ENCODE data around the gene GFOD2.

Gene GFOD2

DNA sequence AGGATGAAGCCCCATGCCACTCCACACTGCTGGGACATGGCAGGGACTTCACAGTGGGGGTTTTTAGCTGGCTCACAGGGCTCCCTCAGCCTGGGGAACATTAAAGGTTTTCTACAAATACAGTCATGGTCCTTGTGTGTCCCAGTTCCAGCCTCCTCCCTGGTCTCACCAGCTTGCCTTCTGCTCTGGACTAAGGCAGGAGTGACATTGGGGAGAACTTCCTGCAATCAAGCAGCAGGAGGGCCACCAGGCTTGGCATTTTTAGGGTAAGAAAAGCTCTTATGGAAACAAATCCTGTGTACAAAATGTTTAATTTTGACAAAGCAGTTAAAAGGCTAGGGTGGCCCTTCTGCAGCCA, 56.5 kb downstream of the GFOD2 start:
- H3K79me2 ChIP-seq (ENCODE audit: insufficient read depth, low read length), result peaks cover 12% of the 10 kb centered on the region; the same call in 1 of the 2 replicates
- H3K9ac ChIP-seq (ENCODE audit: low read depth, low read length, poor library complexity, severe bottlenecking), result no peak overlapping the region
- H4K20me1 ChIP-seq (ENCODE audit: insufficient read depth, low read length, poor library complexity, severe bottlenecking), result peaks cover 22% of the 10 kb centered on the region
- no peaks in the 10 kb centered on the region for H3F3A ChIP-seq (ENCODE audit: low read depth)
- H3K4me1 ChIP-seq (ENCODE audit: insufficient read depth, low read length, poor library complexity, severe bottlenecking), result peaks cover 18% of the 10 kb centered on the region
- H2AFZ ChIP-seq (ENCODE audit: low read length), result no peak overlapping the region
- H3K36me3 ChIP-seq (ENCODE audit: insufficient read depth, low read length), result peaks cover 5% of the 10 kb centered on the region; the same call in 1 of the 2 replicates
- no peaks in the 10 kb centered on the region for H3K27me3 ChIP-seq (ENCODE audit: insufficient read depth, low read length, poor library complexity, severe bottlenecking)
- H3K4me2 ChIP-seq (ENCODE audit: low read depth, low read length, poor library complexity, severe bottlenecking), result no peak overlapping the region
- H3K4me3 ChIP-seq (ENCODE audit: low read length, poor library complexity, severe bottlenecking), result no peak overlapping the region
- no peak for TF ChIP-seq CTCF (conservative IDR thresholded peaks at IDR 0.05; ENCODE audit: low read length)
- TF ChIP-seq EZH2phosphoT487 (IDR thresholded peaks at IDR 0.05; ENCODE audit: borderline replicate concordance), result no peak
- no peaks in the 10 kb centered on the region for H3K9me2 ChIP-seq (replicated peaks; ENCODE audit: low read depth, low read length)
- no peaks in the 10 kb centered on the region for H3K9me3 ChIP-seq (ENCODE audit: insufficient read depth, low read depth, low read length)

GRCh38 chr16:67661886-67662652, 57.0 kb downstream of the GFOD2 start:
- Histone ChIP-seq H3K9me2 (replicated peaks; ENCODE audit: low read depth, low read length) (no peaks in the 10 kb centered on the region), H3K4me2 (ENCODE audit: low read depth, low read length, poor library complexity, severe bottlenecking) (no peak overlapping the region), H3K36me3 (ENCODE audit: insufficient read depth, low read length) (peaks cover 10% of the 10 kb centered on the region; the same call in 1 of the 2 replicates), H4K20me1 (ENCODE audit: insufficient read depth, low read length, poor library complexity, severe bottlenecking) (peaks cover 22% of the 10 kb centered on the region), H2AFZ (ENCODE audit: low read length) (no peak overlapping the region), H3K79me2 (ENCODE audit: insufficient read depth, low read length) (peaks cover 12% of the 10 kb centered on the region; the same call in 1 of the 2 replicates), H3K9me3 (ENCODE audit: insufficient read depth, low read depth, low read length) (no peaks in the 10 kb centered on the region), H3F3A (ENCODE audit: low read depth) (no peaks in the 10 kb centered on the region), H3K4me3 (ENCODE audit: low read length, poor library complexity, severe bottlenecking) (no peak overlapping the region), H3K4me1 (ENCODE audit: insufficient read depth, low read length, poor library complexity, severe bottlenecking) (peaks cover 12% of the 10 kb centered on the region), H3K27me3 (ENCODE audit: insufficient read depth, low read length, poor library complexity, severe bottlenecking) (no peaks in the 10 kb centered on the region), H3K9ac (ENCODE audit: low read depth, low read length, poor library complexity, severe bottlenecking) (no peak overlapping the region)
- no peak for TF ChIP-seq EZH2phosphoT487 (IDR thresholded peaks at IDR 0.05; ENCODE audit: borderline replicate concordance)
- no peak for TF ChIP-seq CTCF (conservative IDR thresholded peaks at IDR 0.05; ENCODE audit: low read length)

DNA sequence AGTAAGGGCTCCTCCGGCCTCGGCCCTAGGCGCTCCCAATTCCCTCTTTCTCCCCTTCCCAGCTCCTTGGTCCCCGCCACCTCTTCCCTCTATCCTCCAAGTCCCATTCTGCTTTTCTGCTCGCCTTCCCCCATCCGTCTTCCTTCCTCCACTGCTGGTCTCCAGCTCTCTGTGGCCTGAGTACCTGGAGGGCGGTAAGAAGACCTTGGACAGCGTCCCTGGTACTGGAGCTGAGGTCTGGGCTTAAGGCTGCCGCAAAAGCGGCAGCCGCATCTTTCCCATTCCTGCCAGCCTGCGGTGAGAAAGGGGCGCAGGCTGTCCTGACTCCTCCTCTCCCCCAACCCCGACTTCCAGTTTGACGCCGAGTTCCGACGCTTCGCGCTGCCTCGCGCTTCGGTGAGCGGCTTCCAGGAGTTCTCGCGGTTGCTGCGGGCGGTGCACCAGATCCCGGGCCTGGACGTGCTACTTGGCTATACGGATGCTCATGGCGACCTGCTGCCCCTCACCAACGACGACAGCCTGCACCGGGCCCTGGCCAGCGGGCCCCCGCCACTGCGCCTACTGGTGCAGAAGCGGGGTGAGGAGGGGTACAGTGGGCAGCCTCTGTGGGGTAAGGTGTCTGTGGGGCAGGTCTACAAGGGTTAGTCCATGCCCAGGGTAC, 57.9 kb downstream of the GFOD2 start:
- peaks cover 14% of the 10 kb centered on the region; the same call in 1 of the 2 replicates for H3K79me2 ChIP-seq (ENCODE audit: insufficient read depth, low read length)
- peak overlapping the region; percentile 72 for H3K4me2 ChIP-seq (ENCODE audit: low read depth, low read length, poor library complexity, severe bottlenecking)
- H3K9me2 ChIP-seq (replicated peaks; ENCODE audit: low read depth, low read length), result no peaks in the 10 kb centered on the region
- H3F3A ChIP-seq (ENCODE audit: low read depth), result no peaks in the 10 kb centered on the region
- H3K9ac ChIP-seq (ENCODE audit: low read depth, low read length, poor library complexity, severe bottlenecking), result peak overlapping the region; percentile 41
- H3K4me1 ChIP-seq (ENCODE audit: insufficient read depth, low read length, poor library complexity, severe bottlenecking), result peaks cover 9% of the 10 kb centered on the region
- H3K27me3 ChIP-seq (ENCODE audit: insufficient read depth, low read length, poor library complexity, severe bottlenecking), result no peaks in the 10 kb centered on the region
- peaks cover 19% of the 10 kb centered on the region; the same call in 1 of the 2 replicates for H3K36me3 ChIP-seq (ENCODE audit: insufficient read depth, low read length)
- no peak overlapping the region for H2AFZ ChIP-seq (ENCODE audit: low read length)
- peaks cover 22% of the 10 kb centered on the region for H4K20me1 ChIP-seq (ENCODE audit: insufficient read depth, low read length, poor library complexity, severe bottlenecking)
- no peak for TF ChIP-seq CTCF (conservative IDR thresholded peaks at IDR 0.05; ENCODE audit: low read length)
- TF ChIP-seq EZH2phosphoT487 (IDR thresholded peaks at IDR 0.05; ENCODE audit: borderline replicate concordance), result no peak
- H3K9me3 ChIP-seq (ENCODE audit: insufficient read depth, low read depth, low read length), result no peaks in the 10 kb centered on the region
- H3K4me3 ChIP-seq (ENCODE audit: low read length, poor library complexity, severe bottlenecking), result peak overlapping the region; percentile 76

Data from Loucy (cell line).